ENCODE measurements around the gene LMAN1. TPM values are rescaled to one million over a fixed set of nuclear protein-coding genes. Genes with fewer than 3 reads are reported as not detected.

Gene LMAN1
- total and polyA plus RNA-seq, 5 experiments from 2014 or later: 27.5 to 52.5 (median 38.4) TPM

GRCh38 chr18:59382383-59382782, 23.3 kb upstream of the LMAN1 start:
- H3K27me3 Mint-ChIP-seq: peaks cover 4 to 33% (median 17%) of the 10 kb centered on the region in 5 donors
- POLR2A ChIA-PET: no interaction called here
- ATAC-seq (no peak), DNase-seq (no peak)
- no peak overlapping the region for H3K27ac Mint-ChIP-seq
- H3K4me1 Mint-ChIP-seq: no peaks in the 10 kb centered on the region
- no peak overlapping the region for H3K4me3 Mint-ChIP-seq
- H3K36me3 Mint-ChIP-seq: peaks cover 0 to 2% (median 0%) of the 10 kb centered on the region in 3 donors
- no peaks in the 10 kb centered on the region for H3K9me3 Mint-ChIP-seq

GRCh38 chr18:59381949-59382348, 22.9 kb upstream of the LMAN1 start:
- DNase-seq (no peak), ATAC-seq (no peak)
- Mint-ChIP-seq H3K27me3 (peaks cover 4 to 37% (median 15%) of the 10 kb centered on the region in 5 donors), H3K4me1 (no peaks in the 10 kb centered on the region), H3K36me3 (peaks cover 0 to 2% (median 0%) of the 10 kb centered on the region in 3 donors), H3K4me3 (no peak overlapping the region), H3K9me3 (no peaks in the 10 kb centered on the region), H3K27ac (no peak overlapping the region)
- POLR2A ChIA-PET: no interaction called here

- H3K27me3 Mint-ChIP-seq: peaks cover 4 to 37% (median 13%) of the 10 kb centered on the region in 5 donors
- no peak for ATAC-seq
- no peak for DNase-seq
- H3K4me3 Mint-ChIP-seq: no peak overlapping the region
- POLR2A ChIA-PET: no interaction called here
- peaks cover 0 to 2% (median 0%) of the 10 kb centered on the region in 3 donors for H3K36me3 Mint-ChIP-seq
- H3K4me1 Mint-ChIP-seq: no peaks in the 10 kb centered on the region
- H3K27ac Mint-ChIP-seq: peak overlapping the region in 1 of 10 donors; percentile 7
- no peaks in the 10 kb centered on the region for H3K9me3 Mint-ChIP-seq
Observed at GRCh38 chr18:59380706-59381105, 21.6 kb upstream of the LMAN1 start.

- no peak overlapping the region for H3K27ac Mint-ChIP-seq
- H3K9me3 Mint-ChIP-seq: no peaks in the 10 kb centered on the region
- ATAC-seq (no peak), DNase-seq (no peak)
- H3K27me3 Mint-ChIP-seq: peaks cover 4 to 37% (median 13%) of the 10 kb centered on the region in 5 donors
- H3K36me3 Mint-ChIP-seq: peaks cover 0 to 2% (median 0%) of the 10 kb centered on the region in 3 donors
- H3K4me3 Mint-ChIP-seq: no peak overlapping the region
- POLR2A ChIA-PET: no interaction called here
- H3K4me1 Mint-ChIP-seq: no peaks in the 10 kb centered on the region
Observed at GRCh38 chr18:59379772-59380522, 20.9 kb upstream of the LMAN1 start.

DNA sequence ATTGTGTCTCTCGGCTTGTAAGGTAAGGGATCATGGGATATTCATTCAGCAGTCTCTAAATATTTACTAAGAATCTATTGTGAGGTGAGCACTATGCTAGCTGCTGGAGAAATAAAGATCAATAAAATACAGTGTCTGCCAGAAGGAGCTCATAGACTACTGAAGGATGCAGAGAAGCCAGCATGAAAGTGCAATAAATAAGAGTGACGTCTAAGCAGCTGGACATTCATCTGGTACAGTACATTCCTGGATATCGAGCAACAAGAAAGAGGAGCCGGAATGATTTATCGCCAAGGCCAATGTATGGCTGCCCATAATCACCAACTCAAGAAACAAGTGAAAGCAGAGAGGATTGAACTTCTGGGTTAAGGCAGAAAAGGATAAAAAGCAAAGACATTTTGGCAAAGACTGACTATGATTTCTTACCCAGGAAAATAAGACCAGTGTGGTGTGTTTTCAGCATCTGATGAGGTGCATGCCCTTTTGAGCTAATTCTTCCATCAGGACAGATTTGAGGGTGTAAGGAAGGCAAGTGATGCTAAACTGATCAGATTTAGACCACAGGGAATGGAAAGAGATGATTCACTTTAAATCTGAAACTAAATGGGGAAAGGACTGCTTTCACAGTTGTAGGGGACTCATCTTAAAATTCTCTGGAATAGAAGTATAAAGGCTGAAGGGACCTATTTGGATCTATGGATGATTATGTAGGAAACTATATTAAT, 18.7 kb upstream of the LMAN1 start:
- no peak overlapping the region for H3K4me3 Mint-ChIP-seq

GRCh38 chr18:59376351-59376935, 17.4 kb upstream of the LMAN1 start:
- H3K27ac Mint-ChIP-seq: no peak overlapping the region
- H3K4me3 Mint-ChIP-seq: no peak overlapping the region
- POLR2A ChIA-PET: no interaction called here
- H3K27me3 Mint-ChIP-seq: peaks cover 11 to 37% (median 34%) of the 10 kb centered on the region in 5 donors
- no peaks in the 10 kb centered on the region for H3K4me1 Mint-ChIP-seq
- H3K36me3 Mint-ChIP-seq: no peaks in the 10 kb centered on the region
- no peaks in the 10 kb centered on the region for H3K9me3 Mint-ChIP-seq
- ATAC-seq: no peak
- no peak for DNase-seq

More for the DNA sequence above, 18.7 kb upstream of the LMAN1 start:
- Mint-ChIP-seq H3K36me3 (peaks cover 0 to 2% (median 0%) of the 10 kb centered on the region in 3 donors), H3K27ac (no peak overlapping the region), H3K4me1 (no peaks in the 10 kb centered on the region), H3K27me3 (peaks cover 9 to 42% (median 23%) of the 10 kb centered on the region in 5 donors), H3K9me3 (no peaks in the 10 kb centered on the region)
- POLR2A ChIA-PET: no interaction called here
- DNase-seq (no peak), ATAC-seq (no peak)

DNA sequence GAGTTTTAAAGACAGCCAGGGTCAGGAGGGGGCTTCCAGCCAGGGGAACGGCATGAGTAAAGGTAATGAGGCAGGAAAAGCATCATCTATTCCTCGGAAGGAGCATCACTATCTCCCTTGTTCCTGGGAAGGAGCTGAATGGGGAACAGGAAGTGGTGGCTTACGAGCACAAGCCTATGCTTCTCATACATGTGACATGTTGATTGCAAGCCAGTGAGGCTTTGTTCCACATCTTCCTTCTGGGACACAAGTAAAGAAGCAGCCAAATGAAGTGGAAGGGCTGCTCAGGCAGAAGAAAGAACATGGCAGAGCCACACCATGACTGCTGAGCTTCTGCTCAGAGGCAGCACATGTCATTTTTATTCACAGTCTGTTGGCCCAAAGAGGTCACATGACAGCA, 15.1 kb upstream of the LMAN1 start:
- H3K4me3 Mint-ChIP-seq: no peak overlapping the region
- no peaks in the 10 kb centered on the region for H3K4me1 Mint-ChIP-seq
- no peak for DNase-seq
- no peak for ATAC-seq
- no peaks in the 10 kb centered on the region for H3K9me3 Mint-ChIP-seq
- H3K27me3 Mint-ChIP-seq: peaks cover 11 to 33% (median 23%) of the 10 kb centered on the region in 5 donors
- POLR2A ChIA-PET: no interaction called here
- no peak overlapping the region for H3K27ac Mint-ChIP-seq
- H3K36me3 Mint-ChIP-seq: no peaks in the 10 kb centered on the region

DNA sequence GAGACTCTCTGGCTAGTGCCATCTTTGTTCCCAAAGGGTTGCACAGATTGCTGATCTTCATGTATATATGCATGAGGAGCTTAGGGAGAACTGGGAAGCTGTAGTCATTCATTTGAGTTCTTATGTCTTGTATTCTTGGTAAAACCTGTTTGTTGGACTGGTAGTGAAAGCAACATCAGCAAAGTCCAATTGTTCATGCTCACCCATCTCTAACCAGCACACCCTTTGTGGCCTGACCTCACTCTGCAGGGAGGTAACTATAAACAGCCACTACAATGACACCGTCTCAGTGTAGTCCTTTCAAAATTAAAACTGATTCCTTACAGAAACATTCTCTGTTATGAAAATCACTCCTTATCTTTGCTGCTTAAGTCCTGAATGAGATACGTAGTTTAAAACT, 13.9 kb upstream of the LMAN1 start:
- Mint-ChIP-seq H3K4me1 (no peaks in the 10 kb centered on the region), H3K4me3 (no peak overlapping the region), H3K27me3 (peaks cover 8 to 29% (median 11%) of the 10 kb centered on the region in 5 donors), H3K36me3 (no peaks in the 10 kb centered on the region), H3K9me3 (peaks cover 0 to 2% (median 0%) of the 10 kb centered on the region in 9 donors), H3K27ac (no peak overlapping the region)
- POLR2A ChIA-PET: no interaction called here
- DNase-seq (no peak), ATAC-seq (no peak)

- peaks cover 15 to 34% (median 29%) of the 10 kb centered on the region in 4 donors for H3K4me1 Mint-ChIP-seq
- peaks cover 0 to 8% (median under 1%) of the 10 kb centered on the region in 3 donors for H3K36me3 Mint-ChIP-seq
- DNase-seq (no peak), ATAC-seq (no peak)
- H3K4me3 Mint-ChIP-seq: peak overlapping the region in 9 of 10 donors; percentile 81 to 99 (median 88)
- H3K27ac Mint-ChIP-seq: peak overlapping the region in 1 of 10 donors; percentile 61
- H3K9me3 Mint-ChIP-seq: no peaks in the 10 kb centered on the region
- H3K27me3 Mint-ChIP-seq: peaks cover 0 to 4% (median 0%) of the 10 kb centered on the region in 5 donors
- POLR2A ChIA-PET: no interaction called here
Observed at GRCh38 chr18:59360381-59360780, 1.3 kb upstream of the LMAN1 start.

GRCh38 chr18:59359576-59359952, 499 bp upstream of the LMAN1 start:
- H3K27me3 Mint-ChIP-seq: peaks cover 0 to 4% (median 0%) of the 10 kb centered on the region in 5 donors
- peaks cover 15 to 34% (median 31%) of the 10 kb centered on the region in 4 donors for H3K4me1 Mint-ChIP-seq
- H3K4me3 Mint-ChIP-seq: peak overlapping the region; percentile 75 to 99 (median 86)
- DNase-seq (no peak), ATAC-seq (peak; percentile 5 to 14)
- no peaks in the 10 kb centered on the region for H3K9me3 Mint-ChIP-seq
- H3K27ac Mint-ChIP-seq: peak overlapping the region in 9 of 10 donors; percentile 18 to 82 (median 61)
- H3K36me3 Mint-ChIP-seq: peaks cover 0 to 16% (median 3%) of the 10 kb centered on the region in 3 donors
- POLR2A ChIA-PET: interaction anchor here (0.5 to 1.4 kb wide), 4 partner anchors 219 to 699 kb away, joined by 4 to 7 read pairs (median 4); partner anchors contain the start of gene SEC11C

DNA sequence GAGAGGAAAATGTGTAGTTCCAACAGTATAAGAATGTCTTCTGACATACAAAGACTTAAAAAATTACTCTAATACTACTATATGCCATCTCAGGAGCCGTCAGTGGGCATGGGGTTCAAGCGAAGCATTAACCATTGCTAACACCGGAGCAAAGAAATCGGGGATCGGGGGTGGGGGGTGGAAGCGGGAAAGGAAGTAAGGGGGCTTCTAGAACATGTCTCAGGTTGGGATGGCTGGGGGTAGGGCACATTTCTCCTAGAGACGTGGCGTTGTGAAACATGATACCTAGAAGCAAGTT, 702 bp downstream of the LMAN1 start:
- peak in 1 of 2 donors; percentile 0 for ATAC-seq
- DNase-seq: peak in 1 of 10 donors; percentile 2
- POLR2A ChIA-PET: interaction anchor here (0.7 kb wide), 1 partner anchor 131 kb away, joined by 6 read pairs; no protein-coding TSS in a partner anchor
- Mint-ChIP-seq H3K9me3 (no peaks in the 10 kb centered on the region), H3K4me1 (peaks cover 15 to 34% (median 31%) of the 10 kb centered on the region in 4 donors), H3K27me3 (peaks cover 0 to 2% (median 0%) of the 10 kb centered on the region in 5 donors), H3K27ac (peak overlapping the region; percentile 89 to 99 (median 94)), H3K4me3 (peak overlapping the region; percentile 83 to 99 (median 94)), H3K36me3 (peaks cover 0 to 22% (median 4%) of the 10 kb centered on the region in 3 donors)

GRCh38 chr18:59357928-59358327, 1.1 kb downstream of the LMAN1 start:
- DNase-seq (peak in 1 of 10 donors; percentile 15), ATAC-seq (no peak)
- POLR2A ChIA-PET: interaction anchor here (0.7 kb wide), 1 partner anchor 131 kb away, joined by 6 read pairs; no protein-coding TSS in a partner anchor
- Mint-ChIP-seq H3K9me3 (no peaks in the 10 kb centered on the region), H3K36me3 (peaks cover 0 to 26% (median 8%) of the 10 kb centered on the region in 3 donors), H3K4me1 (peaks cover 15 to 34% (median 31%) of the 10 kb centered on the region in 4 donors), H3K27me3 (no peaks in the 10 kb centered on the region), H3K4me3 (peak overlapping the region; percentile 83 to 99 (median 94)), H3K27ac (peak overlapping the region; percentile 89 to 99 (median 94))

Data from naive thymus-derived CD8-positive, alpha-beta T cell (primary cell).